Ureter (tissue), 1 donor: Measurements from ENCODE around the gene SF3B1. TPM values are rescaled to one million over a fixed set of nuclear protein-coding genes. Genes with fewer than 3 reads are reported as not detected.

Experiments used
- total RNA-seq: library from RNA; stranded (reverse); gene quantifications from one replicate; pipeline ENCODE4 v1.2.4, GENCODE V29; 2023
- donor health status: DM: yes; HTN: yes; CAD: no.

The SF3B1 gene
- total RNA-seq, 1 donor from 2014 or later: 313 TPM

Other genes starting within 250 kb of the SF3B1 start
- 36.1 TPM for gene ANKRD44, start 124.2 kb downstream of the SF3B1 start, total RNA-seq
- gene COQ10B, start 18.5 kb upstream of the SF3B1 start, total RNA-seq: 23.0 TPM
- 201 TPM for gene HSPD1, start 64.8 kb upstream of the SF3B1 start, total RNA-seq
- 101 TPM for gene HSPE1, start 65.4 kb upstream of the SF3B1 start, total RNA-seq
- 22.8 TPM for gene MOB4, start 81.0 kb upstream of the SF3B1 start, total RNA-seq
- 7.0 TPM for gene RFTN2, start 240.6 kb upstream of the SF3B1 start, total RNA-seq